Neutrophil (primary cell): ENCODE data around the gene KDM1B.

Experiments used
- H3K27ac ChIP-seq: fragments of 200-600 bp; sonication (generic); 2 replicates; pipeline ENCODE4 v1.5.1; 2016; ENCODE audit warnings: mild to moderate bottlenecking, moderate library complexity
- H3K27me3 ChIP-seq: fragments of 200-600 bp; sonication (generic); 2 replicates; pipeline ENCODE4 v1.6.0; 2016; ENCODE audit warnings: mild to moderate bottlenecking
- H3K36me3 ChIP-seq: fragments of 200-600 bp; sonication (generic); 2 replicates; pipeline ENCODE4 v1.5.1; 2017
- H3K4me1 ChIP-seq, 2 experiments: fragments of 200-600 bp in 1 of 2; sonication (generic) in 1 of 2; 1 replicate in 1 of 2; 2 replicates in 1 of 2; pipeline versions ENCODE4 v1.5.1 to v1.6.1; 2013 to 2016; ENCODE audit warnings: low read depth in 1 of 2, low read length in 1 of 2, mild to moderate bottlenecking in 1 of 2, moderate library complexity in 1 of 2; ENCODE audit not compliant: control insufficient read depth in 1 of 2, insufficient read depth in 1 of 2
- H3K4me3 ChIP-seq, 2 experiments: fragments of 200-600 bp in 1 of 2; sonication (generic) in 1 of 2; 1 replicate in 1 of 2; 2 replicates in 1 of 2; pipeline ENCODE4 v1.5.1; 2013 to 2016; ENCODE audit warnings: low read depth in 1 of 2, low read length in 1 of 2, mild to moderate bottlenecking in 1 of 2, moderate library complexity in 1 of 2
- H3K9me3 ChIP-seq: fragments of 200-600 bp; sonication (generic); 2 replicates; pipeline ENCODE4 v1.5.1; 2016
- CTCF ChIP-seq: fragments of 200-600 bp; sonication (generic); IDR thresholded peaks from 2 replicates; pipeline ENCODE4 v1.5.1; 2016; ENCODE audit warnings: antibody characterized with exemption

Gene KDM1B, protein sequence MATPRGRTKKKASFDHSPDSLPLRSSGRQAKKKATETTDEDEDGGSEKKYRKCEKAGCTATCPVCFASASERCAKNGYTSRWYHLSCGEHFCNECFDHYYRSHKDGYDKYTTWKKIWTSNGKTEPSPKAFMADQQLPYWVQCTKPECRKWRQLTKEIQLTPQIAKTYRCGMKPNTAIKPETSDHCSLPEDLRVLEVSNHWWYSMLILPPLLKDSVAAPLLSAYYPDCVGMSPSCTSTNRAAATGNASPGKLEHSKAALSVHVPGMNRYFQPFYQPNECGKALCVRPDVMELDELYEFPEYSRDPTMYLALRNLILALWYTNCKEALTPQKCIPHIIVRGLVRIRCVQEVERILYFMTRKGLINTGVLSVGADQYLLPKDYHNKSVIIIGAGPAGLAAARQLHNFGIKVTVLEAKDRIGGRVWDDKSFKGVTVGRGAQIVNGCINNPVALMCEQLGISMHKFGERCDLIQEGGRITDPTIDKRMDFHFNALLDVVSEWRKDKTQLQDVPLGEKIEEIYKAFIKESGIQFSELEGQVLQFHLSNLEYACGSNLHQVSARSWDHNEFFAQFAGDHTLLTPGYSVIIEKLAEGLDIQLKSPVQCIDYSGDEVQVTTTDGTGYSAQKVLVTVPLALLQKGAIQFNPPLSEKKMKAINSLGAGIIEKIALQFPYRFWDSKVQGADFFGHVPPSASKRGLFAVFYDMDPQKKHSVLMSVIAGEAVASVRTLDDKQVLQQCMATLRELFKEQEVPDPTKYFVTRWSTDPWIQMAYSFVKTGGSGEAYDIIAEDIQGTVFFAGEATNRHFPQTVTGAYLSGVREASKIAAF

GRCh38 chr6:18155150-18155863 lies at the start of gene KDM1B:
KDM1B (plus strand) TSS chr6:18155422; CDS start chr6:18159896, 4,474 bp downstream.
- Histone ChIP-seq H3K36me3 (peaks cover 13% of the 10 kb centered on the region), H3K4me1 (peaks cover 57 to 63% of the 10 kb centered on the region in 2 experiments), H3K27me3 (no peaks in the 10 kb centered on the region), H3K27ac (peak within 1 kb of the TSS; percentile 99), H3K9me3 (no peaks in the 10 kb centered on the region), H3K4me3 (peak within 1 kb of the TSS; percentile 88 to 98)
- TF ChIP-seq CTCF, result peak; percentile 44

GRCh38 chr6:18107061-18107460 lies 48.2 kb upstream of the KDM1B start:
- no peak for TF ChIP-seq CTCF
- Histone ChIP-seq H3K9me3 (no peaks in the 10 kb centered on the region), H3K27me3 (no peaks in the 10 kb centered on the region), H3K27ac (no peak overlapping the region), H3K4me3 (no peak overlapping the region), H3K4me1 (no peaks in the 10 kb centered on the region), H3K36me3 (no peaks in the 10 kb centered on the region)

- no peaks in the 10 kb centered on the region for H3K27me3 ChIP-seq
- no peak for TF ChIP-seq CTCF
- H3K27ac ChIP-seq, result no peak overlapping the region
- H3K4me3 ChIP-seq, result no peak overlapping the region
- no peaks in the 10 kb centered on the region for H3K4me1 ChIP-seq
- no peaks in the 10 kb centered on the region for H3K9me3 ChIP-seq
- no peaks in the 10 kb centered on the region for H3K36me3 ChIP-seq
Observed at GRCh38 chr6:18110162-18110561, 45.1 kb upstream of the KDM1B start.

GRCh38 chr6:18115356-18115755 lies 39.9 kb upstream of the KDM1B start:
- Histone ChIP-seq H3K36me3 (no peaks in the 10 kb centered on the region), H3K4me3 (no peak overlapping the region), H3K27ac (no peak overlapping the region), H3K9me3 (no peaks in the 10 kb centered on the region), H3K27me3 (no peaks in the 10 kb centered on the region), H3K4me1 (no peaks in the 10 kb centered on the region)
- no peak for TF ChIP-seq CTCF

DNA sequence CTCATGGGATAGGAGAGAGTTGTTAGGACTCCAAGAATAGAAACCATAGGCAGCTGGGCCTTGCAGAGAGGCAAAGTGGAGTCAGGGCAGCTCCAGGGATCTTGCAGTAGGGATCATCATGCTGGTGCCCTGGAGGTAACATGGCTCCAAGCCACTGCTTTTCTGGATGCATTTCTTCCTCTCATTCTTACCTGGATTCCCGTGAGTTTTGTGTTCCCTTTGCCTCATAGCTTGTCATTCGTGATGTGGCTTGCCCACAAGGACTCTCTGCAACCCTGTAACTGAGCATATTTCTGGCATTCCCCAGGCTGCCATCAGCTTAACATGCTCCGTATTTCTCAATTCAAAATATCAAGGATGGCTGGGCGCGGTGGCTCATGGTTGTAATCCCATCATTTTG lies 38.1 kb upstream of the KDM1B start:
- H3K4me1 ChIP-seq, result peaks cover 3 to 6% of the 10 kb centered on the region in 2 experiments
- no peaks in the 10 kb centered on the region for H3K36me3 ChIP-seq
- TF ChIP-seq CTCF, result no peak
- no peak overlapping the region for H3K4me3 ChIP-seq
- H3K27me3 ChIP-seq, result no peaks in the 10 kb centered on the region
- H3K9me3 ChIP-seq, result no peaks in the 10 kb centered on the region
- no peak overlapping the region for H3K27ac ChIP-seq
